Activated B cell treated with CpG ODN at 0.5 μM for 24 hours (primary cell): ENCODE measurements around the gene VAV2. TPM values are rescaled to one million over a fixed set of nuclear protein-coding genes. Genes with fewer than 3 reads are reported as not detected.

Source experiments
- ATAC-seq: fragments of 200-7000 bp; cut with Tn5 transposase; one replicate; pipeline ENCODE4 v1.10.0; 2021; ENCODE audit warnings: low read depth, mild to moderate bottlenecking, moderate library complexity
- CTCF ChIA-PET: fragments of 350-600 bp; sonication (Branson Sonifier 250); formaldehyde crosslinking; loops from one replicate; lab custom pipeline; 2021; ENCODE audit warnings: antibody characterized with exemption; lab: Charles Lee
- POLR2A ChIA-PET: fragments of 350-600 bp; sonication (Branson Sonifier 250); formaldehyde crosslinking; loops from one replicate; lab custom pipeline; 2021; ENCODE audit warnings: antibody characterized with exemption; lab: Charles Lee
- DNase-seq: peaks from one replicate; pipeline ENCODE4 v3.0.0; 2022
- H3K27ac Mint-ChIP-seq: one replicate; pipeline ENCODE4 v1.8.0; 2020; ENCODE audit warnings: mixed read lengths
- H3K27me3 Mint-ChIP-seq: one replicate; pipeline ENCODE4 v1.8.0; 2021; ENCODE audit warnings: mixed read lengths
- H3K36me3 Mint-ChIP-seq: one replicate; pipeline ENCODE4 v1.8.0; 2021; ENCODE audit warnings: low read depth, mixed read lengths
- H3K4me1 Mint-ChIP-seq: one replicate; pipeline ENCODE4 v1.8.0; 2021; ENCODE audit warnings: mixed read lengths
- H3K4me3 Mint-ChIP-seq: one replicate; pipeline ENCODE4 v1.8.0; 2020; ENCODE audit warnings: mild to moderate bottlenecking, mixed read lengths
- H3K9me3 Mint-ChIP-seq: one replicate; pipeline ENCODE4 v1.8.0; 2020; ENCODE audit warnings: mixed read lengths
- intact Hi-C: fragments of 100-400 bp; cut with micrococcal nuclease; formaldehyde crosslinking; loops from one replicate; pipeline ENCODE4 v1.15.1; 2024
- total RNA-seq: library from RNA; stranded (reverse); gene quantifications from 2 replicates; pipeline ENCODE4 v1.2.3, GENCODE V29; 2022
- TF ChIP-seq, protein P1 (sequence below): fragments of 200-600 bp; IDR thresholded peaks from one replicate; pipeline ENCODE4 v1.8.0; 2022; ENCODE audit warnings: antibody characterized with exemption, mild to moderate bottlenecking

VAV2 gene
- total RNA-seq, 1 donor from 2014 or later = 99.6 TPM

- CTCF ChIA-PET = interaction anchor here (1.4 kb wide), 1 partner anchor 17 kb away, joined by 6 read pairs; no protein-coding TSS in a partner anchor
- intact Hi-C loops = no loop called here
- peaks cover 43% of the 10 kb centered on the region for H3K36me3 Mint-ChIP-seq
- no peak for ATAC-seq
- H3K4me3 Mint-ChIP-seq = no peak overlapping the region
- TF ChIP-seq, protein P1, sequence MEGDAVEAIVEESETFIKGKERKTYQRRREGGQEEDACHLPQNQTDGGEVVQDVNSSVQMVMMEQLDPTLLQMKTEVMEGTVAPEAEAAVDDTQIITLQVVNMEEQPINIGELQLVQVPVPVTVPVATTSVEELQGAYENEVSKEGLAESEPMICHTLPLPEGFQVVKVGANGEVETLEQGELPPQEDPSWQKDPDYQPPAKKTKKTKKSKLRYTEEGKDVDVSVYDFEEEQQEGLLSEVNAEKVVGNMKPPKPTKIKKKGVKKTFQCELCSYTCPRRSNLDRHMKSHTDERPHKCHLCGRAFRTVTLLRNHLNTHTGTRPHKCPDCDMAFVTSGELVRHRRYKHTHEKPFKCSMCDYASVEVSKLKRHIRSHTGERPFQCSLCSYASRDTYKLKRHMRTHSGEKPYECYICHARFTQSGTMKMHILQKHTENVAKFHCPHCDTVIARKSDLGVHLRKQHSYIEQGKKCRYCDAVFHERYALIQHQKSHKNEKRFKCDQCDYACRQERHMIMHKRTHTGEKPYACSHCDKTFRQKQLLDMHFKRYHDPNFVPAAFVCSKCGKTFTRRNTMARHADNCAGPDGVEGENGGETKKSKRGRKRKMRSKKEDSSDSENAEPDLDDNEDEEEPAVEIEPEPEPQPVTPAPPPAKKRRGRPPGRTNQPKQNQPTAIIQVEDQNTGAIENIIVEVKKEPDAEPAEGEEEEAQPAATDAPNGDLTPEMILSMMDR = no peak
- H3K9me3 Mint-ChIP-seq = no peaks in the 10 kb centered on the region
- POLR2A ChIA-PET = no interaction called here
- no peaks in the 10 kb centered on the region for H3K27me3 Mint-ChIP-seq
- DNase-seq = no peak
- H3K27ac Mint-ChIP-seq = no peak overlapping the region
- H3K4me1 Mint-ChIP-seq = peaks cover 3% of the 10 kb centered on the region
These were observed 232.2 kb downstream of the VAV2 start for GRCh38 chr9:133759946-133760345.

DNA sequence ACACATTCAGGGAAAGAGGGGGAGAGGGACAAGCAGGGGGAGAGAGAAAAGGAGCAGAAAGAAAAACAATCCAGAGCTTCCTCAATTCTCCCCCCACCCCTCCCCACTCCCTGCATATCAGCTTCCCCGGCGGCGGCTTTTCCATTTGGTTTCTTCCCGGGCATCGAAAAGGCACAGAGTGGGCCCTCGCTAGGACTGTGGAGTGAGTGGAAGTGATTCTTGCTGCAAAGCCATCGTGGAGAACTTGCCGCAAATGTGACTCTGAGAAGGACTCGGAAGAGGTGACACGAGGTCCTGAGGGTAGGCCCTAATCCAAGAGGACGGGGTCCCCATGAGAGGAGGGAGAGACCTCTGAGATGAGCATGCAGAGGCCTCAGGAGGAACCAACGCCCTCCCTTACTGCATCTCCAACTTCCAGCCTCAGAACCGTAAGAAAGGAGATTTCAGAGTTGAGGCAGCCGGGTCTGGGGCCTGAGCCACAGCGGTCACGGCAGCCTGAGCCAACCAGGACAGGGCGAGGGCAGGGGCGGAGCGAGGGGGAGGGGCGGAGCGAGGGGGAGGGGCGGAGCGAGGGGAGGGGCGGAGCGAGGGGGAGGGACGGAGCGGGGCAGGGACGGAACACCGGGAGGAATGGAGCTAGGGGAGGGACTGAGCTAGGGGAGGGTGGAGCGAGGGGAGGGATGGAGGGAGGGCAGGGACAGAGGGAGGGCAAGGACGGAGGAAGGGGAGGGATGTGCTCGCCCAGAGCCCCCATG is 232.8 kb downstream of the VAV2 start:
- TF ChIP-seq, protein P1 = no peak
- intact Hi-C loops = no loop called here
- H3K27me3 Mint-ChIP-seq = no peaks in the 10 kb centered on the region
- CTCF ChIA-PET = interaction anchor here (1.4 kb wide), 1 partner anchor 17 kb away, joined by 6 read pairs; no protein-coding TSS in a partner anchor
- no peak for ATAC-seq
- POLR2A ChIA-PET = no interaction called here
- no peak for DNase-seq
- H3K27ac Mint-ChIP-seq = no peak overlapping the region
- H3K36me3 Mint-ChIP-seq = peaks cover 37% of the 10 kb centered on the region
- no peaks in the 10 kb centered on the region for H3K9me3 Mint-ChIP-seq
- no peak overlapping the region for H3K4me3 Mint-ChIP-seq
- H3K4me1 Mint-ChIP-seq = peaks cover 3% of the 10 kb centered on the region

- Mint-ChIP-seq H3K4me1 (peaks cover 3% of the 10 kb centered on the region), H3K36me3 (peaks cover 26% of the 10 kb centered on the region), H3K27ac (peak overlapping the region; percentile 24), H3K4me3 (no peak overlapping the region), H3K9me3 (no peaks in the 10 kb centered on the region), H3K27me3 (no peaks in the 10 kb centered on the region)
- ChIA-PET CTCF (no interaction called here), POLR2A (interaction anchor here (0.5 kb wide), 1 partner anchor 486 kb away, joined by 4 read pairs; no protein-coding TSS in a partner anchor)
- intact Hi-C loops = no loop called here
- TF ChIP-seq, protein P1 = no peak
- ATAC-seq (no peak), DNase-seq (no peak)
These were observed 233.9 kb downstream of the VAV2 start for GRCh38 chr9:133758228-133758627.

DNA sequence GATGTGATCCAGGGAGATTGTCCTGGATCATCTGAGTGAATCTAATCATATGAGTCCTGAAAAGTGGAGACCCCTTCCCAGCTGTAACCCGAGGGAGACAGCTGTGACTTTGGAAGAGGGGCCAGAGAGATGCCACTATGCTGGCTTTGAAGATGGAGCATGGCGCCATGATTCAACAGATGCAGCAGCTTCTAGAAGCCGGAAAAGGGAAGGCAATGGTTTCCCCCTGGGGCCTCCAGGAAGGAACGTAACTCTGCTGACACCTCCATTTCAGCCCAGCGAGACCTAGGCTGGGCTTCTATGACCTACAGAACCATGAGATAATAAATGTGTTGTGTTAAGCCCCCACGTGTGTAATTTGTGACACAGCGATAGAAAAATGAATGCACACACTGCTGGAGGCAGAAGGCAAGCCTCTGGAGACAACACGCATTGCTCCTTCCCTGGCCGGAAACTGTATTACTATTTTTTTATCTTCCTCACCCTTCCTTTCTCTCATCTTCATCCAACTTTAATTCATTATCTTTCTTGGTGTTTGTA is 237.4 kb downstream of the VAV2 start:
- intact Hi-C loops = no loop called here
- H3K36me3 Mint-ChIP-seq = peaks cover 7% of the 10 kb centered on the region
- no peak overlapping the region for H3K4me3 Mint-ChIP-seq
- H3K27ac Mint-ChIP-seq = peak overlapping the region; percentile 39
- ATAC-seq (no peak), DNase-seq (no peak)
- TF ChIP-seq, protein P1 = no peak
- POLR2A ChIA-PET = no interaction called here
- H3K4me1 Mint-ChIP-seq = peaks cover 3% of the 10 kb centered on the region
- no peaks in the 10 kb centered on the region for H3K9me3 Mint-ChIP-seq
- H3K27me3 Mint-ChIP-seq = peaks cover 1% of the 10 kb centered on the region
- CTCF ChIA-PET = no interaction called here

DNA sequence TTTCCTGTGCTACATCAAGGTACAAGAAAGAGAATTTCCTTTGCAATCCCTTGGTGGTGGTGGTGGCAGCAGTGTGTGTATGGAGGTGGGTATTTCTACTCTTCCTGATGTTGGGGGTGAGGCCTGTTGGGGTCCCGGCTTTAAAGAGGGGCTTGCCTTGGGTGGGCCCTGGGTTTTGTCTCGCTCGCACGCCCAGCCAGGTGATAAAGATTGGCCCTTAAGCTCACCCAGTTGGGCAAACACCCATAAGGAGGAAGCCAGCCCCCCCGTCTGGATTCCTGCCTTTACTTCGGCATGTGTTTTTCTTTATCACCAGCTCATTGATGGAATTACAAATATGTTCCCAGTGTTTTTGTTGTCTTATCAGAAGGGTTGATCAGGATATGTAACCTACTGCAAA is 237.9 kb downstream of the VAV2 start:
- CTCF ChIA-PET = no interaction called here
- Mint-ChIP-seq H3K27ac (no peak overlapping the region), H3K27me3 (peaks cover 6% of the 10 kb centered on the region), H3K9me3 (no peaks in the 10 kb centered on the region), H3K36me3 (peaks cover 5% of the 10 kb centered on the region), H3K4me3 (no peak overlapping the region), H3K4me1 (peaks cover 3% of the 10 kb centered on the region)
- ATAC-seq = no peak
- TF ChIP-seq, protein P1 = no peak
- POLR2A ChIA-PET = no interaction called here
- intact Hi-C loops = no loop called here
- DNase-seq = no peak
